Panc1 (cell line): ENCODE data around the gene TNRC18. TPM values are rescaled to one million over a fixed set of nuclear protein-coding genes. Genes with fewer than 3 reads are reported as not detected.

Experiments
- ATAC-seq: fragments of 200-7000 bp; cut with Tn5 transposase; 2 replicates; pipeline ENCODE4 v1.9.1; 2020; ENCODE audit warnings: mild to moderate bottlenecking, moderate library complexity
- BruUV-seq: library from RNA; stranded (reverse); fragments of 400-500 nt; replicated peaks from 2 replicates; lab custom pipeline; 2021; lab: Mats Ljungman, UMichigan
- CTCF ChIA-PET: fragments of 300-600 bp; sonication (Branson Sonifier 250); formaldehyde crosslinking; loops from one replicate; lab custom pipeline; 2022; ENCODE audit warnings: antibody characterized with exemption; lab: Charles Lee
- POLR2A ChIA-PET: fragments of 300-600 bp; sonication (Branson Sonifier 250); formaldehyde crosslinking; loops from one replicate; lab custom pipeline; 2022; ENCODE audit warnings: antibody characterized with exemption; lab: Charles Lee
- DNase-seq: peaks from one replicate; pipeline ENCODE4 v3.0.0-alpha.2; 2010; ENCODE audit warnings: low read depth, low spot score
- H3K27ac ChIP-seq: 2 replicates; pipeline ENCODE4 v1.5.1; 2011; ENCODE audit warnings: mild to moderate bottlenecking, low read length, inconsistent platforms
- H3K27me3 ChIP-seq: fragments of 200-500 bp; sonication (Bioruptor generic); 2 replicates; pipeline ENCODE4 v1.6.0; 2014; ENCODE audit warnings: low read length, inconsistent platforms; ENCODE audit not compliant: control insufficient read depth, insufficient read depth
- H3K36me3 ChIP-seq: fragments of 200-500 bp; sonication (Bioruptor generic); 2 replicates; pipeline ENCODE4 v1.5.1; 2014; ENCODE audit warnings: inconsistent platforms, mild to moderate bottlenecking, low read length, moderate library complexity; ENCODE audit not compliant: control insufficient read depth, insufficient read depth
- H3K4me1 ChIP-seq: 2 replicates; pipeline ENCODE4 v1.5.1; 2011; ENCODE audit warnings: inconsistent platforms, mild to moderate bottlenecking, low read length, moderate library complexity; ENCODE audit not compliant: control insufficient read depth, insufficient read depth
- H3K4me3 ChIP-seq, 2 experiments: 2 replicates each; pipeline ENCODE4 v1.5.1; 2011 to 2012; ENCODE audit warnings: low read depth in 2 of 2, low read length in 2 of 2, mild to moderate bottlenecking in 2 of 2, inconsistent platforms in 1 of 2, moderate library complexity in 1 of 2
- H3K9me3 ChIP-seq: fragments of 200-500 bp; sonication (Bioruptor generic); 2 replicates; pipeline ENCODE4 v1.5.1; 2014; ENCODE audit warnings: low read depth, mild to moderate bottlenecking, inconsistent platforms, low read length, moderate library complexity; ENCODE audit not compliant: control insufficient read depth, insufficient read depth
- POLR2AphosphoS5 ChIP-seq: IDR thresholded peaks from 2 replicates; pipeline ENCODE4 v1.6.1; 2012; ENCODE audit warnings: mild to moderate bottlenecking, low read depth, low read length, moderate library complexity
- SIN3A ChIP-seq: IDR thresholded peaks from 2 replicates; pipeline ENCODE4 v1.6.1; 2012; ENCODE audit warnings: low read depth, mild to moderate bottlenecking, low read length, moderate library complexity, borderline replicate concordance; ENCODE audit not compliant: insufficient read depth
- TCF7L2 ChIP-seq: IDR thresholded peaks from 2 replicates; pipeline ENCODE4 v1.6.1; 2011; ENCODE audit warnings: mild to moderate bottlenecking, low read depth, low read length, inconsistent platforms
- in situ Hi-C: cut with HindIII; loops from 2 replicates; pipeline ENCODE4 v1.10.0; 2016; ENCODE audit warnings: low sequenced_read_pairs, low pct_unique_long_range_greater_than_20kb
- intact Hi-C: fragments of 100-400 bp; cut with micrococcal nuclease; formaldehyde crosslinking; loops from one replicate; pipeline ENCODE4 v1.10.0; 2022; ENCODE audit not compliant: unreplicated experiment
- total RNA-seq: library from RNA; stranded (reverse); gene quantifications from one replicate; pipeline ENCODE4 v1.2.1, GENCODE V29; 2021; ENCODE audit not compliant: unreplicated experiment
- TF ChIP-seq, protein P1 (sequence below), 2 experiments: IDR thresholded peaks; 2 replicates each; pipeline ENCODE4 v1.6.1; 2011 to 2012; ENCODE audit warnings: low read depth in 2 of 2, control low read depth in 1 of 2, low read length in 1 of 2, mild to moderate bottlenecking in 1 of 2, moderate library complexity in 1 of 2; ENCODE audit not compliant: insufficient read depth in 1 of 2
- TF ChIP-seq, protein P2 (sequence below): fragments of 450-650 bp; IDR thresholded peaks from 2 replicates; pipeline ENCODE4 v1.5.1; 2017; ENCODE audit warnings: mild to moderate bottlenecking

TNRC18 gene
- total RNA-seq, 1 experiment from 2014 or later: 148 TPM

DNA sequence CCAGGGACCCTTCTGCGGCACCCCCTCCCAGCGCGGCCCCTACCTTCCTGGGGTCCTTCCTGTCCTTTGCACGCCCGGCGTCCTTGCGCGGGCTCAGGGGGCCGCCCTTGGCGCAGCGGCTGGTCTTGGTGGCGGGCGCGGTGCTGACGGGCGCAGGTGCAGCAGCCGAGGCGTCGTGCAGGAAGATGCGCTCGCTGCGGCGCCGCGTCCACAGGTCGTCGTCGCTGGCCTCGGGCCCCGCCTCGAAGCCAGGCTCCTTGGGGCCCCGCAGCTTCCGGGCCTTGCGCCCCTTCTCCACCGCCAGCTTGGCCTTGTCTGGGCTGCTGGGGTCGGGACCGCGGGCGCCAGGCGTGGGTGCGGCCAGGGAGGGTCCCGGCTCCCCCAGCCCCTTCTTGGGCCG lies 91.1 kb downstream of the TNRC18 start:
- H3K27me3 ChIP-seq: no peaks in the 10 kb centered on the region
- CTCF ChIA-PET: no interaction called here
- POLR2A ChIA-PET: no interaction called here
- TF ChIP-seq TCF7L2 (no peak), SIN3A (no peak), POLR2AphosphoS5 (no peak)
- TF ChIP-seq, protein P1, sequence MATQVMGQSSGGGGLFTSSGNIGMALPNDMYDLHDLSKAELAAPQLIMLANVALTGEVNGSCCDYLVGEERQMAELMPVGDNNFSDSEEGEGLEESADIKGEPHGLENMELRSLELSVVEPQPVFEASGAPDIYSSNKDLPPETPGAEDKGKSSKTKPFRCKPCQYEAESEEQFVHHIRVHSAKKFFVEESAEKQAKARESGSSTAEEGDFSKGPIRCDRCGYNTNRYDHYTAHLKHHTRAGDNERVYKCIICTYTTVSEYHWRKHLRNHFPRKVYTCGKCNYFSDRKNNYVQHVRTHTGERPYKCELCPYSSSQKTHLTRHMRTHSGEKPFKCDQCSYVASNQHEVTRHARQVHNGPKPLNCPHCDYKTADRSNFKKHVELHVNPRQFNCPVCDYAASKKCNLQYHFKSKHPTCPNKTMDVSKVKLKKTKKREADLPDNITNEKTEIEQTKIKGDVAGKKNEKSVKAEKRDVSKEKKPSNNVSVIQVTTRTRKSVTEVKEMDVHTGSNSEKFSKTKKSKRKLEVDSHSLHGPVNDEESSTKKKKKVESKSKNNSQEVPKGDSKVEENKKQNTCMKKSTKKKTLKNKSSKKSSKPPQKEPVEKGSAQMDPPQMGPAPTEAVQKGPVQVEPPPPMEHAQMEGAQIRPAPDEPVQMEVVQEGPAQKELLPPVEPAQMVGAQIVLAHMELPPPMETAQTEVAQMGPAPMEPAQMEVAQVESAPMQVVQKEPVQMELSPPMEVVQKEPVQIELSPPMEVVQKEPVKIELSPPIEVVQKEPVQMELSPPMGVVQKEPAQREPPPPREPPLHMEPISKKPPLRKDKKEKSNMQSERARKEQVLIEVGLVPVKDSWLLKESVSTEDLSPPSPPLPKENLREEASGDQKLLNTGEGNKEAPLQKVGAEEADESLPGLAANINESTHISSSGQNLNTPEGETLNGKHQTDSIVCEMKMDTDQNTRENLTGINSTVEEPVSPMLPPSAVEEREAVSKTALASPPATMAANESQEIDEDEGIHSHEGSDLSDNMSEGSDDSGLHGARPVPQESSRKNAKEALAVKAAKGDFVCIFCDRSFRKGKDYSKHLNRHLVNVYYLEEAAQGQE (IDR thresholded peaks at IDR 0.05; ENCODE audit: insufficient read depth in 1 of 2, low read depth in 2 of 2, low read length in 1 of 2): no peak
- TF ChIP-seq, protein P2, sequence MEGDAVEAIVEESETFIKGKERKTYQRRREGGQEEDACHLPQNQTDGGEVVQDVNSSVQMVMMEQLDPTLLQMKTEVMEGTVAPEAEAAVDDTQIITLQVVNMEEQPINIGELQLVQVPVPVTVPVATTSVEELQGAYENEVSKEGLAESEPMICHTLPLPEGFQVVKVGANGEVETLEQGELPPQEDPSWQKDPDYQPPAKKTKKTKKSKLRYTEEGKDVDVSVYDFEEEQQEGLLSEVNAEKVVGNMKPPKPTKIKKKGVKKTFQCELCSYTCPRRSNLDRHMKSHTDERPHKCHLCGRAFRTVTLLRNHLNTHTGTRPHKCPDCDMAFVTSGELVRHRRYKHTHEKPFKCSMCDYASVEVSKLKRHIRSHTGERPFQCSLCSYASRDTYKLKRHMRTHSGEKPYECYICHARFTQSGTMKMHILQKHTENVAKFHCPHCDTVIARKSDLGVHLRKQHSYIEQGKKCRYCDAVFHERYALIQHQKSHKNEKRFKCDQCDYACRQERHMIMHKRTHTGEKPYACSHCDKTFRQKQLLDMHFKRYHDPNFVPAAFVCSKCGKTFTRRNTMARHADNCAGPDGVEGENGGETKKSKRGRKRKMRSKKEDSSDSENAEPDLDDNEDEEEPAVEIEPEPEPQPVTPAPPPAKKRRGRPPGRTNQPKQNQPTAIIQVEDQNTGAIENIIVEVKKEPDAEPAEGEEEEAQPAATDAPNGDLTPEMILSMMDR: no peak
- H3K9me3 ChIP-seq: no peaks in the 10 kb centered on the region
- BruUV-seq: no TSS peak
- H3K4me3 ChIP-seq: no peak overlapping the region
- H3K36me3 ChIP-seq: peaks cover 4% of the 10 kb centered on the region; the same call in 1 of the 2 replicates
- ATAC-seq: no peak
- no peak for DNase-seq
- H3K4me1 ChIP-seq: no peaks in the 10 kb centered on the region
- no peak overlapping the region for H3K27ac ChIP-seq
- intact Hi-C loops (no loop called here), in situ Hi-C loops (no loop called here)

DNA sequence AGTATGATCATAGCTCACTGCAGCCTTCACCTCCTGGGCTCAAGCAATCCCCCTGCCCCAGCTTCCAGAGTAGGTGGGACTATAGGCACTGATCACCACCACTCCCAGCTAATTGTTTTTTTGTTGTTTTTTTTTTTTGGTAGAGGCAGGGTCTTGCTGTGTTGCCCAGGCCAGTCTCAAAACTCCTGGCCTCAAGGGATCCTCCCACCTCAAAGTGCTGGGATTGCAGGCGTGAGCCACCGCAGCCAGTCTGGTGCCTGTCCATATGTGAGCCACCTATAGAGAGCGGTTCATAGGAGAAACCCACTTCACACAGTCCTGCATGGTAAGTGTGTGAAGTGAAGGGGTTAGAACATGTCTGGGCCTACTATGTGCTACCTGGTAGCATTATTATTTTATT lies 93.3 kb downstream of the TNRC18 start:
- Histone ChIP-seq H3K4me3 (no peak overlapping the region), H3K9me3 (no peaks in the 10 kb centered on the region), H3K4me1 (no peaks in the 10 kb centered on the region), H3K27ac (no peak overlapping the region), H3K27me3 (no peaks in the 10 kb centered on the region), H3K36me3 (peaks cover 7% of the 10 kb centered on the region)
- DNase-seq (no peak), ATAC-seq (no peak)
- ChIA-PET POLR2A (no interaction called here), CTCF (no interaction called here)
- in situ Hi-C loops: no loop called here
- BruUV-seq: no TSS peak
- intact Hi-C loops: no loop called here
- TF ChIP-seq, protein P1 (IDR thresholded peaks at IDR 0.05; ENCODE audit: insufficient read depth in 1 of 2, low read depth in 2 of 2, low read length in 1 of 2): no peak
- TF ChIP-seq POLR2AphosphoS5 (no peak; the same call in 1 of the 2 replicates), SIN3A (no peak), TCF7L2 (no peak)
- TF ChIP-seq, protein P2: no peak
